ENCODE measurements around the gene GNAT2. TPM values are rescaled to one million over a fixed set of nuclear protein-coding genes. Genes with fewer than 3 reads are reported as not detected.

Gene GNAT2
- total RNA-seq, 1 donor from 2014 or later = not detected

- Histone ChIP-seq H3K9me3 (ENCODE audit: insufficient read depth, low read depth, low read length) (no peaks in the 10 kb centered on the region), H3K79me2 (ENCODE audit: insufficient read depth, low read length) (no peaks in the 10 kb centered on the region), H3K27ac (ENCODE audit: low read depth, low read length) (no peak overlapping the region), H3K27me3 (ENCODE audit: insufficient read depth, low read length) (no peaks in the 10 kb centered on the region), H3K4me1 (ENCODE audit: insufficient read depth, low read length) (peaks cover 14% of the 10 kb centered on the region), H2AFZ (ENCODE audit: low read depth, low read length) (no peak overlapping the region), H3K4me2 (ENCODE audit: low read length) (no peak overlapping the region), H4K20me1 (ENCODE audit: insufficient read depth, low read length) (no peaks in the 10 kb centered on the region), H3K9ac (ENCODE audit: low read length) (no peak overlapping the region), H3K4me3 (ENCODE audit: insufficient read depth, low read depth, low read length) (no peak overlapping the region), H3K36me3 (ENCODE audit: insufficient read depth, low read length) (no peaks in the 10 kb centered on the region)
- DNase-seq (ENCODE audit: low read depth) (peak; percentile 12), FAIRE-seq (no peak)
- H3K27me3 Mint-ChIP-seq (ENCODE audit: low read depth, unreplicated experiment) = peaks cover 25% of the 10 kb centered on the region
- H3K4me3 Mint-ChIP-seq (ENCODE audit: unreplicated experiment) = no peak overlapping the region
- no peak for TF ChIP-seq CTCF (IDR thresholded peaks at IDR 0.05; ENCODE audit: insufficient read depth, low read depth, low read length)
- no peak for TF ChIP-seq EZH2 (IDR thresholded peaks at IDR 0.05; ENCODE audit: insufficient read depth, low read length)
- H3K9me3 Mint-ChIP-seq (ENCODE audit: unreplicated experiment) = no peaks in the 10 kb centered on the region
- H3K27ac Mint-ChIP-seq (ENCODE audit: unreplicated experiment) = no peak overlapping the region
- H3K36me3 Mint-ChIP-seq (ENCODE audit: low read depth, unreplicated experiment) = peaks cover 4% of the 10 kb centered on the region
- H3K4me1 Mint-ChIP-seq (ENCODE audit: low read depth, unreplicated experiment) = peaks cover 11% of the 10 kb centered on the region
Measured at GRCh38 chr1:109659997-109660690, 40.7 kb upstream of the GNAT2 start.

GRCh38 chr1:109659145-109659544, 39.7 kb upstream of the GNAT2 start:
- Mint-ChIP-seq H3K27ac (ENCODE audit: unreplicated experiment) (no peak overlapping the region), H3K4me3 (ENCODE audit: unreplicated experiment) (peak overlapping the region; percentile 34)
- no peaks in the 10 kb centered on the region for H3K9me3 ChIP-seq (ENCODE audit: insufficient read depth, low read depth, low read length)

More at GRCh38 chr1:109659145-109659544, 39.7 kb upstream of the GNAT2 start:
- Histone ChIP-seq H2AFZ (ENCODE audit: low read depth, low read length) (no peak overlapping the region), H4K20me1 (ENCODE audit: insufficient read depth, low read length) (no peaks in the 10 kb centered on the region), H3K79me2 (ENCODE audit: insufficient read depth, low read length) (no peaks in the 10 kb centered on the region), H3K4me2 (ENCODE audit: low read length) (no peak overlapping the region), H3K27me3 (ENCODE audit: insufficient read depth, low read length) (no peaks in the 10 kb centered on the region), H3K9ac (ENCODE audit: low read length) (no peak overlapping the region), H3K4me1 (ENCODE audit: insufficient read depth, low read length) (peaks cover 14% of the 10 kb centered on the region), H3K36me3 (ENCODE audit: insufficient read depth, low read length) (no peaks in the 10 kb centered on the region), H3K4me3 (ENCODE audit: insufficient read depth, low read depth, low read length) (no peak overlapping the region), H3K27ac (ENCODE audit: low read depth, low read length) (no peak overlapping the region)
- TF ChIP-seq CTCF (IDR thresholded peaks at IDR 0.05; ENCODE audit: insufficient read depth, low read depth, low read length) (no peak), EZH2 (IDR thresholded peaks at IDR 0.05; ENCODE audit: insufficient read depth, low read length) (no peak)
- H3K27me3 Mint-ChIP-seq (ENCODE audit: low read depth, unreplicated experiment) = peaks cover 31% of the 10 kb centered on the region
- no peak for DNase-seq (ENCODE audit: low read depth)
- no peaks in the 10 kb centered on the region for H3K9me3 Mint-ChIP-seq (ENCODE audit: unreplicated experiment)
- H3K36me3 Mint-ChIP-seq (ENCODE audit: low read depth, unreplicated experiment) = peaks cover 4% of the 10 kb centered on the region
- H3K4me1 Mint-ChIP-seq (ENCODE audit: low read depth, unreplicated experiment) = peaks cover 11% of the 10 kb centered on the region
- no peak for FAIRE-seq

Data from astrocyte (in vitro differentiated cells and primary cell).